K562 (cell line): ENCODE data around the gene ANHX. TPM values are rescaled to one million over a fixed set of nuclear protein-coding genes. Genes with fewer than 3 reads are reported as not detected.

Source experiments
- ATF1 ChIP-seq, 2 experiments: fragments of 450-650 bp in 1 of 2; IDR thresholded peaks; 2 replicates each; pipeline ENCODE4 v1.6.1; 2016; ENCODE audit warnings: missing compliant biosample characterization in 1 of 2, missing genetic modification characterization in 1 of 2
- BHLHE40 ChIP-seq: IDR thresholded peaks from 2 replicates; pipeline ENCODE4 v1.6.1; 2011; ENCODE audit warnings: low read length, improper control_type of control experiment
- BRD9 ChIP-seq: fragments of 450-650 bp; IDR thresholded peaks from 2 replicates; pipeline ENCODE4 v1.6.1; 2018; ENCODE audit warnings: low read depth; ENCODE audit not compliant: partially characterized antibody
- CBX5 ChIP-seq: IDR thresholded peaks from 2 replicates; pipeline ENCODE4 v1.6.1; 2014; ENCODE audit warnings: low read depth, borderline replicate concordance
- CSDE1 ChIP-seq, 2 experiments: fragments of 450-650 bp; IDR thresholded peaks; 2 replicates each; pipeline ENCODE4 v1.6.1; 2016; ENCODE audit warnings: mild to moderate bottlenecking in 1 of 2
- ETV5 ChIP-seq: sonication (generic); formaldehyde crosslinking; IDR thresholded peaks from 2 replicates; pipeline ENCODE4 v1.4.0; 2020; ENCODE audit warnings: low read depth, mild to moderate bottlenecking, missing genetic modification reagents
- JUN ChIP-seq, 2 experiments: sonication (generic) in 1 of 2; formaldehyde crosslinking in 1 of 2; IDR thresholded peaks; 2 replicates each; pipeline versions ENCODE4 v1.6.1 to v1.8.0; 2012 to 2022; ENCODE audit warnings: borderline replicate concordance in 2 of 2, mild to moderate bottlenecking in 2 of 2, improper control_type of control experiment in 1 of 2, low read depth in 1 of 2, low read length in 1 of 2, missing genetic modification reagents in 1 of 2
- MCM3 ChIP-seq: fragments of 450-650 bp; IDR thresholded peaks from 2 replicates; pipeline ENCODE4 v1.6.1; 2016
- MCM5 ChIP-seq: fragments of 450-650 bp; IDR thresholded peaks from 2 replicates; pipeline ENCODE4 v1.6.1; 2016; ENCODE audit warnings: low read depth
- MLLT1 ChIP-seq, 2 experiments: fragments of 450-650 bp; IDR thresholded peaks; 2 replicates each; pipeline ENCODE4 v1.6.1; 2016
- MXI1 ChIP-seq: IDR thresholded peaks from 2 replicates; pipeline ENCODE4 v1.6.1; 2011; ENCODE audit warnings: low read depth, mild to moderate bottlenecking, improper control_type of control experiment, low read length
- NR2C2 ChIP-seq, 2 experiments: fragments of 200-800 bp in 1 of 2; sonication (Bioruptor generic) in 1 of 2; sonication (generic) in 1 of 2; formaldehyde crosslinking in 1 of 2; IDR thresholded peaks; 2 replicates each; pipeline versions ENCODE4 v1.6.1 to v1.8.0; 2016 to 2022; ENCODE audit warnings: mild to moderate bottlenecking in 1 of 2, missing compliant biosample characterization in 1 of 2, missing genetic modification characterization in 1 of 2, missing genetic modification reagents in 1 of 2
- PCBP2 ChIP-seq: fragments of 200-400 bp; formaldehyde crosslinking; IDR thresholded peaks from 2 replicates; pipeline ENCODE4 v1.6.1; 2018; ENCODE audit warnings: low read length, low read depth, mild to moderate bottlenecking, moderate library complexity; ENCODE audit not compliant: poor library complexity, severe bottlenecking
- PHF20 ChIP-seq: fragments of 450-650 bp; IDR thresholded peaks from 2 replicates; pipeline ENCODE4 v1.6.1; 2018; ENCODE audit not compliant: partially characterized antibody
- POLR2AphosphoS5 ChIP-seq: IDR thresholded peaks from 2 replicates; pipeline ENCODE4 v1.6.1; 2011; ENCODE audit warnings: mild to moderate bottlenecking, low read depth, low read length, moderate library complexity; ENCODE audit not compliant: control insufficient read depth, insufficient read depth
- RCOR1 ChIP-seq, 2 experiments: IDR thresholded peaks; 2 replicates each; pipeline ENCODE4 v1.6.1; 2012; ENCODE audit warnings: low read depth in 2 of 2, low read length in 2 of 2, borderline replicate concordance in 1 of 2, improper control_type of control experiment in 1 of 2
- TAF7 ChIP-seq: fragments of 450-650 bp; IDR thresholded peaks from 2 replicates; pipeline ENCODE4 v1.6.1; 2016; ENCODE audit warnings: missing genetic modification characterization, missing compliant biosample characterization
- XRCC3 ChIP-seq: fragments of 450-650 bp; IDR thresholded peaks from 2 replicates; pipeline ENCODE4 v1.6.1; 2017; ENCODE audit warnings: mild to moderate bottlenecking, moderate library complexity
- ZBTB43 ChIP-seq: sonication (generic); formaldehyde crosslinking; IDR thresholded peaks from 2 replicates; pipeline ENCODE4 v1.8.0; 2023; ENCODE audit warnings: mild to moderate bottlenecking, missing genetic modification reagents
- ZNF174 ChIP-seq: fragments of 250-450 bp; sonication (Bioruptor Pico); IDR thresholded peaks from 2 replicates; pipeline ENCODE4 v1.4.0; 2020; ENCODE audit warnings: mild to moderate bottlenecking
- ZNF23 ChIP-seq: fragments of 250-450 bp; sonication (Bioruptor Pico); IDR thresholded peaks from 2 replicates; pipeline ENCODE4 v1.4.0; 2020; ENCODE audit warnings: mild to moderate bottlenecking
- ZNF347 ChIP-seq: fragments of 450-650 bp; formaldehyde crosslinking; IDR thresholded peaks from 2 replicates; pipeline ENCODE4 v1.4.0; 2020; ENCODE audit warnings: low read depth, mild to moderate bottlenecking, moderate library complexity
- ZNF395 ChIP-seq: fragments of 200-800 bp; sonication (Bioruptor generic); IDR thresholded peaks from 2 replicates; pipeline ENCODE4 v1.6.1; 2017; ENCODE audit warnings: missing genetic modification characterization, missing compliant biosample characterization
- ZNF57 ChIP-seq: fragments of 450-650 bp; formaldehyde crosslinking; IDR thresholded peaks from 2 replicates; pipeline ENCODE4 v1.4.0; 2020; ENCODE audit warnings: mild to moderate bottlenecking, moderate library complexity
- polyA plus RNA-seq, 8 experiments: library from polyadenylated mRNA; depleted of rRNA in 4 of 8; stranded (reverse) in 5 of 8; unstranded in 3 of 8; fragments of >200 nt; fragmentation: Nextera tagmentation in 2 of 8; fragmentation: Illumina TruSeq in 1 of 8; extraction: Ambion mirVana in 2 of 8; extraction: Trizol in 1 of 8; gene quantifications; 2 replicates each; pipeline versions ENCODE4 v1.2.1 to v1.2.3, GENCODE V29; 2011 to 2014; ENCODE audit warnings: inconsistent platforms in 1 of 8, missing spikeins in 1 of 8
- total RNA-seq, 7 experiments: library from RNA; depleted of rRNA in 6 of 7; stranded (reverse); fragments of >200 nt in 6 of 7; fragmentation: Illumina TruSeq in 2 of 7; extraction: Trizol in 2 of 7; gene quantifications; 2 replicates each; pipeline versions ENCODE4 v1.2.1 to v1.2.3, GENCODE V29; 2011 to 2021; ENCODE audit warnings: low replicate concordance in 1 of 7

ANHX gene
- total and polyA plus RNA-seq, 9 of the 15 experiments (the other 6 are each of a cell fraction or from before 2014, with no cell fraction given), result not detected

GRCh38 chr12:133181238-133181959 is 54.3 kb downstream of the ANHX start, which contains the start of gene ZNF268 (continued):
- TF ChIP-seq ETV5 (CRISPR knock-in tag), result peak; percentile 43; the same call in 1 of the 2 replicates
- TF ChIP-seq XRCC3, result no peak
- TF ChIP-seq POLR2AphosphoS5, result peak; percentile 85
- TF ChIP-seq ATF1 (CRISPR knock-in tag; IDR thresholded peaks at IDR 0.05), result peak; percentile 96
- peak; percentile 99 for TF ChIP-seq ATF1 (tag; IDR thresholded peaks at IDR 0.05)
- no peak for TF ChIP-seq MXI1
- TF ChIP-seq MCM5, result no peak
- TF ChIP-seq ZNF347 (CRISPR knock-in tag), result no peak
- 0 out of 4 replicates have a peak, but pooled peaks of 1 of the 2 experiments have one; percentile 64 for TF ChIP-seq MLLT1 (IDR thresholded peaks at IDR 0.05)
- 0 out of 2 replicates have a peak, but pooled peaks have one; percentile 4 for TF ChIP-seq CBX5
- TF ChIP-seq ZNF57 (CRISPR knock-in tag), result no peak
- TF ChIP-seq ZNF395 (CRISPR knock-in tag), result peak; percentile 54; the same call in 1 of the 2 replicates
- peak; percentile 81 for TF ChIP-seq TAF7 (tag)
- TF ChIP-seq BHLHE40, result no peak
- TF ChIP-seq CSDE1 (IDR thresholded peaks at IDR 0.05), result peak in 1 of 2 experiments; percentile 81; a peak in 2 of 4 replicates
- peak; percentile 99 for TF ChIP-seq PHF20
- TF ChIP-seq ZBTB43, result no peak
- TF ChIP-seq JUN (IDR thresholded peaks at IDR 0.05; ENCODE audit: borderline replicate concordance, low read depth, low read length), result peak; percentile 71
- TF ChIP-seq JUN (CRISPR knock-in tag; IDR thresholded peaks at IDR 0.05; ENCODE audit: borderline replicate concordance), result no peak
- no peak for TF ChIP-seq BRD9
- no peak; a peak in 1 of 4 replicates for TF ChIP-seq RCOR1 (IDR thresholded peaks at IDR 0.05; ENCODE audit: borderline replicate concordance in 1 of 2, low read depth in 2 of 2, low read length in 2 of 2)
- no peak for TF ChIP-seq ZNF23 (CRISPR knock-in tag)
- TF ChIP-seq PCBP2, result no peak
- TF ChIP-seq MCM3, result no peak
- TF ChIP-seq ZNF174 (CRISPR knock-in tag), result no peak
- peak; percentile 95 for TF ChIP-seq NR2C2 (CRISPR knock-in tag; IDR thresholded peaks at IDR 0.05)
- peak; percentile 99 for TF ChIP-seq NR2C2 (tag; IDR thresholded peaks at IDR 0.05)
